Right hindlimb (tissue), 1 donor: Measurements from ENCODE around the gene RSRP1.
A peak's percentile ranks its signal among the peaks of the same experiment; 100 is the strongest.
"Not testable (repeated sequence)": the region's sequence is repeated elsewhere in the genome, so short reads cannot be mapped to it uniquely, and the experiment has no call there.

Experiments
- DNase-seq: peaks from one replicate; pipeline ENCODE4 v3.0.0-alpha.2; 2018

The RSRP1 gene

DNA sequence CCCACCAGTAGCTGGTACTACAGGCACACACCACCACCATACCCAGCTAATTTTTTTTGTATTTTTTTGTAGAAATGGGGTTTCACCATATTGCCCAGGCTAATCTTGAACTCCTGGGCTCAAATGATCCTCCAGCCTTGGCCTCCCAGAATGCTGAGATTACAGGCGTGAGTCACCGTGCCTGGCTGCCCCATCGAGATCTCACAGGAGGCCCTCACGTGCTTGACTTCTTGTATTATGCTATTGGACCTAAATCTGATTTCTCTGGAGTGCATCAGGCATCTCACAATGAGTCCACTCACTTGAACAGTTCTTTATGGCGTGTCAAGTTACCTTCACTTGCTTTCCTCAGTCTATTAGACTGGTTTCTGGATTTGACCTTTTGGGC lies 9.3 kb upstream of the RSRP1 start:
- no peak for DNase-seq

- no peak for DNase-seq
These were observed 8.7 kb upstream of the RSRP1 start for GRCh38 chr1:25255706-25256577.

- no peak for DNase-seq
These were observed 6.7 kb upstream of the RSRP1 start for GRCh38 chr1:25253911-25254310.

DNA sequence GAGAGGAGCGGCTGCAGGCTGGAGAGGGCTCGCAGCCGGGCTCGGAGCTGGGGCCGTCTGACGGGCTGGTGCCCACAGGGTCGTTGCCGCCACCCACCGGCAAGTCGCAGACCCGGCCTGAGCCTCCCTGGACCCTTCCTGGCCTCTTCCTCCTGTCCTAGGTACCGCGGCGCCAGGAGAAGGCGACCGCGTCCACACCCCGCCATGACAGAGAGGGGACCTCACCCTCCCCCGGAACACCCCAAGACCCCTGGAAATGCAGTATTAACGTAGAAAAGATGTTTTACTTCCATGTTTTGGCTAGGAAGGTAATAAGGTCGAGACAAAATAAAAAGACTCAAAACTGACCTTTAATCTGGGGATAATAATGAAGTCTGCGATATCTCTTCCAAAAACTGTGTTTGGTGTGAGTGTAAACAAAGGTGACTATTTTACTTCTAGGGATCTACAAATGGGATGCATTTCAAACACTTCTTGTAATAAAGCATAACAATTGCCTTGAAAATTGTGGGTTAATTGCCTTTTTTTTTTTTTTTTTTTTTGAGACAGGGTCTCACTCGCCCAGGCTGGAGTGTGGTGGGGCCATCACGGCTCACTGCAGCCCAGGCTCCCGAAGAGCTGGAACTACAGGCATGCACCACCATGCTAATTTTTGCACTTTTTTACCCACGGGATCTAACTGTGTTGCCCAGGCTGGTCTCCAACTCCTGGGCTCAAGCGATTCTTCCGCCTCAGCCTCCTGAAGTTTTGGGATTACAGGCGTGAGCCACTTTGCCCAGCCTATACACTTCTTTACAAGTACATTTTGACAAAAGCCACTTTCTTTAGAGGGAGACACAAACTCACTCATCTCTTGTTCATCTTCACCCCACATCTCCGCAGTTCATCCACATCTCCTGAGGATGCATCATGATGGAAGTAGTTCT lies 838 bp upstream of the RSRP1 start:
- no peak for DNase-seq

DNA sequence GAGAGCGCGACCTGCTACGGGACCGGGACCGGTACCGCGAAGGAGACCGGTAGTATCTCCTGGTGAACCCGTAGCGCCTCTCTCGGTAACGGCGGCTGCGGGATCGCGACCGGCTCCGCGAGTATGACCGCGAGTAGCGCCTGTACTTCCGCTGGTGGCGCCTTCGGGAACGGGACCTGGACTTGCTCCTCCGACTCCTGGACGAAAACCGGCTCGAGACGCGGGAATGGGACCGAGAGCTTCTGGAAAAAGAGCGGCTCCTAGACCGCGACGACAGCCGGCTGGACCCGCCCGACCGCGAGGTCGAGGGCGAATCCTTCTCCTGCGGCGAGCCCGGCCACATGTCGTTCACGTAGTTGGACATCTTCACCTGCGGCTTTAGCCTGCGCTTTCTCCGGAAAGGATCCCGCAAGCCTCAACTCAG lies 642 bp downstream of the RSRP1 start:
- no peak for DNase-seq

GRCh38 chr1:25245809-25246599 lies 1.2 kb downstream of the RSRP1 start:
- no peak for DNase-seq

- DNase-seq, result no peak
These were observed 1.9 kb downstream of the RSRP1 start for GRCh38 chr1:25245393-25245792.

DNA sequence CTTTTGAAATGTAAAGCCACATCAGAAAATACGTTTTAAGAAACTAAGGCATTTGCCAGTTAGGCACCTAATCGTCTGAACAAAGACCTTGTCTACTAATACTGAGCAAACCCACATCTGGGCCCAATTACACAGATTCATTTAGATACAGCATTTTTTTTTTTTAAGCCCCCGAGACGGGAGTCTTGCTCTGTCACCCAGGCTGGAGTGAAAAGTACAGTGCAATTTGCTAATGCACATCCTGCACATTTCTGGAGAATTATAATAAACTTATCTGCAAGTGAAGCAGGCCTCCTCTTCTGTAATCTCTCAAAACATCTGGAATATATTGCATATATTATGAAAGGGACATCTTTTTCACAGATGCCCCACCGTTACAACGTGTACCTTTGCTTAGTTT lies 3.3 kb downstream of the RSRP1 start:
- no peak for DNase-seq

- DNase-seq, result peak; percentile 97
These were observed 7.3 kb downstream of the RSRP1 start for GRCh38 chr1:25239681-25240541.

- DNase-seq, result no peak
These were observed 9.2 kb downstream of the RSRP1 start for GRCh38 chr1:25238046-25238445.

DNA sequence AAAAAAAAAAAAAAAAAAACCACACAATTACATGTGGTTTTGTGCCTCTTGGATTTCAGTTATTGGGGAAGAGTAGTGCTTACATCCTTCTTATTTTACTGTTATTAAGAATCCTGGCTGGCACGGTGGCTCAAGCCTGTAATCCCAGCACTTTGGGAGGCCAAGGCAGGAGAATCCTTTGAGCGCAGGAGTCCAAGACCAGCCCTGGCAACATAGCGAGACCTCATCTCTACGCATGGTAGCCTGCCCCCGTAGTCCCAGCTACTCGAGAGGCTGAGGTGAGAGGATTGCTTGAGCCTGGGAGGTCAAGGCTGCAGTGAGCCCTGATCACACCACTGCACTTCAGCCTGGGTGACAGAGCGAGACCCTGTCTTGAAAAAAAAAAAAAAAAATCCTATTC lies 11.0 kb downstream of the RSRP1 start:
- not testable (repeated sequence) for DNase-seq

DNA sequence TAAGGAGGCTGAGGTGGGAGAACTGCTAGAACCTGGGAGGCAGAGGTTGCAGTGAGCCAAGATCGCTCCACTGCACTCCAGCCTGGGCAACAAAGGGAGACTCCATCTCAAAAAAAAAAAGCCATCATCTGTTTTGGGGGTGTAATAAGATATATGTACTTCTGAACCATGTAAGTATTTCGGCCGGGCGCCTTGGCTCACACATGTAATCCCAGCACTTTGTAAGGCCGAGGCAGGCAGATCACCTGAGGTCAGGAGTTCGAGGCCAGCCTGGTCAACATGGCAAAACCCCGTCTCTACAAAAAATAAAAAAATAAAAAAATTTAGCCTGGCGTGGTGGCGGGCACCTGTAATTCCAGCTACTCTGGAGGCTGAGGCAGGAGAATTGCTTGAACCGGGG lies 11.8 kb downstream of the RSRP1 start:
- not testable (repeated sequence) for DNase-seq

DNA sequence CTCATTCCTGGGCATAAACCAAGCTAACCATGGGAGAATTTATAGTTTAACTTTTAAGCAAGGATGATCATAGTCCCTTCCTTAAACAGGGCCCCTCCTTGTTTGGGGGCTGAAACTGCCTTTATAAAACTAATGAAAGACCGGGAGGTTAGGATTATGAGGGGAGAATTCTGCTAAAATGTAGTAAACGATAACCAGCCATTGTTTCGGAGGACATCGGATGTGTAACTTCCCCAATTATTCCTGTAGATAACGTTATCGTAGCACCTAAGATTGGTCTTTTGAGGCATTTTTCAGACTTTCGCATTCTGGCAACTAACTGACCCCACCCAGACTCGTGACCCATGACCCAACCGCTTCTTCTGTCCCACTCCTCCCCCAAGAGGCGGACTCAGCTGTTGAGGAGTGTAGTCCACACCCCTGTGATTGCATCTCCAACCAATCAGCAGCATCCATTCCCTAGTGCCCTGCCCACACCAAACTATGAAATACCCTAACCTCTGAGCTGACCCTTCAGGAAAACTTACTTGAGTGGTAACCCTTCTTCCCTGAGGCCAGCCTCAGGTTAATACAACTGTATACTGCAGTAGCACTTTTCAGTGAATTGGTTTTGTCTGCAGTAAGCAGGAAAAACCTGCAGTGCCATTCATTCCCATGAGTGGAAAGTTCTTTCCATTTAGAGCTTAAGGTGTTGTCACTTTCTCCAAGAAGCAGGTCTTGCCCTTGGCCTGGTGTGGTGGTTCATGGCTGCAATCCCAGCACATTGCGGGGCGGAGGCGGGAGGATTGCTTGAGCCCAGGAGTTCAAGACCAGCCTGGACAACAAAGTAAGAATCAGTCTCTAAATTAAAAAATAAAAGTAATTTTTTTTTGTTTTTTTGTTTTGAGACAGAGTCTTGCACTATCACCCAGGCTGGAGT lies 14.1 kb downstream of the RSRP1 start:
- peak; percentile 81 for DNase-seq

GRCh38 chr1:25232027-25232865 lies 15.0 kb downstream of the RSRP1 start, which contains the start of gene SYF2:
Gene SYF2 (minus strand): TSS chr1:25232502. CDS start chr1:25232467, 35 bp downstream.
- DNase-seq, result peak; percentile 96

DNA sequence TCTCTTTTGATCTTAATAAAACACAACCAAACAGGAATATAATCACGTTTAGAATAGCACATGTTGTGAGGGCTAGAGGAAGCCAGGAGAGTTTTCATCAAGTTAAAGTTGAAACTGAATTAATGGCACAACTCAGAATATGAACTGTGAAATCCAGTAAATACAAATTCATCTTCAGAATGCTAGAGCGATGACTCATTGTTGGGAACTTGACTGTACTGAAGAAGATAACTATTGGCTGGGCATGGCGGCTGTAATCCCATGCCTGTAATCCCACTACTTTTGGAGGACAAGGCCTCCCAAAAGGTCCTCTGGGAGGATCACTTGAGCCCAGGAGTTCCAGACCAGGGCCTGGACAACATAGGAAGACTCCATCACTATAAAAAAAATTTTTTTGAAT lies 23.8 kb downstream of the RSRP1 start:
- no peak for DNase-seq

- no peak for DNase-seq
These were observed 24.6 kb downstream of the RSRP1 start for GRCh38 chr1:25222606-25223005.

DNA sequence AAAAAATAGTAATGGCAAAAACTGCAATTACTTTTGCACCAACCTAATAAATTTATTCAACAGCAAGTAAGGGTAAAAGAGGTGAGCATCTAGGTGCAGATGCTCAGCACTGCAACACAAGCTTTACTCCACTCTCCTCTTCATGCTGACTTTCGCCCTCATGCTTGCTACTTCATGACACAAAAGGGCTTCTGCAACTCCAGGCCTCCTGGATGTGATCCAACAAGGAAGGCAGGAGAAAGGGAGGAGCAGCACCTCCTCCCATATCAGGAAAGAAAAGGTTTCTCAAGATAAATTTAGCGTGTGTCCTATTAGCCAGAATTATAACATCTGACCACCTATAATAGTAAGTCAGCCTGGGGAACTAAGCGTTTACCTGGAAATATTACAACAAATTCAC lies 26.6 kb downstream of the RSRP1 start:
- DNase-seq, result no peak

DNA sequence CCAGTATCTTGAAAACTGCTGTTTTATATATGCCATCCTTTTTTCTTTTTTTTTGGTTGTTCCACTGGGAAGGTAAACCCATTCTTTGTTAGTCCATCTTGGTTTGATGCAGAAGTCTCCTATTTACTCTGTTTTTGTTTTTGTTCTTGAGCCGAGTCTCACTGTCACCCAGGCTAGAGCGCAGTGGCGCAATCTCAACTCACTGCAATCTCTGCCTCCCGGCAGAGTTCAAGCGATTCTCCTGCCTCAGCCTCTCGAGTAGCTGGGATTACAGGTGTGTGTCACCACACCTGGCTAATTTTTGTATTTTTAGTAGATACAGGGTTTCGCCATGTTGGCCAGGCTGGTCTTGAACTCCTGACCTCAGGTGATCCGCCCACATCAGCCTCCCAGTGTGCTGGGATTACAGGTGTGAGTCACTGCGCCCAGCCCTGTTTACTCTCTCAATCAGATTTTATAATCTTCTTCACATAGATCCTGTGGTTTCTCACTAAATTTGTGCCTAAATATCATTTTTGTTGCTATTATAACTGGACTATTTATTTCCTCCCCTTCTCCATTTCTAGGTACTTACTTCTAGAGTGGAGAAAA lies 27.5 kb downstream of the RSRP1 start:
- no peak for DNase-seq

DNA sequence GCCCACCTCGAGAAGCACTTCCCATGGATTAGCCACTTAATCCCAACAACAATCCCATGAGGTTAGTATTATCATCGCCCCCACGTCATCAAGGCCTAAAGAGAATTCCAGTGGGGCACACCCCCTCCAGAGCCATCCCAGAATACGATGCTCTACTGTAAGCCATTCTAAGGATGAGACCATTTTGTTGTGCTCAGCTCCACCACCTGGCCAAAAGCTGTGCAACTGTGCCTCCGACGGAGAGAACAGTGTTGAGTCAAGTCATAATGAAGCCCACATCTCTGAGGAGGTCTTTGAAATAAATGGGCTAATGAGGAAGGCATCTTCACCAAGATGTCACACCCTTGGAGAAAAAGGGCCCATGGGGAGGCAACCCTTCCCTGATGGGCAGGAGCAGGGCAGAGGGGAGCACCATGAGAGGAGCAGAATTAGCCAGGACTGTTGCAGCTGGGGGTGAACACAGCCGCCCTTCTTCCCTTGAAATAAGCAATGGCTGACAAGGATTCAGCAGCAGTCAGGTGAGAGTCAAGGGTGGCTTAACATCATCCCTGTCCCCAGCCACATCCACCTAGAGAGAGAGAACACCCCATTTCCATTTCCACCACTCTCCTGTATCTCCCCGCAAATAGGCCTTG lies 29.5 kb downstream of the RSRP1 start:
- DNase-seq, result no peak
